K562 (cell line): ENCODE results near the gene CNTF. TPM values are rescaled to one million over a fixed set of nuclear protein-coding genes. Genes with fewer than 3 reads are reported as not detected.

Experiments
- ADNP ChIP-seq: fragments of 200-800 bp; sonication (Bioruptor generic); IDR thresholded peaks from 2 replicates; pipeline ENCODE4 v1.6.1; 2016; ENCODE audit warnings: missing genetic modification characterization, missing compliant biosample characterization
- CBX3 ChIP-seq, 2 experiments: IDR thresholded peaks; 1 replicate in 1 of 2; 2 replicates in 1 of 2; pipeline ENCODE4 v1.6.1; 2012; ENCODE audit warnings: inconsistent platforms in 2 of 2, low read length in 2 of 2, borderline replicate concordance in 1 of 2, control low read depth in 1 of 2
- CREB1 ChIP-seq, 2 experiments: sonication (generic) in 1 of 2; formaldehyde crosslinking in 1 of 2; IDR thresholded peaks; 2 replicates each; pipeline versions ENCODE4 v1.6.1 to v1.8.0; 2012 to 2022; ENCODE audit warnings: inconsistent platforms in 1 of 2, mild to moderate bottlenecking in 1 of 2, missing genetic modification reagents in 1 of 2, moderate library complexity in 1 of 2
- GTF2E2 ChIP-seq: fragments of 200-800 bp; sonication (Bioruptor generic); IDR thresholded peaks from 2 replicates; pipeline ENCODE4 v1.6.1; 2016; ENCODE audit warnings: missing genetic modification characterization, missing compliant biosample characterization
- HLTF ChIP-seq: fragments of 450-650 bp; IDR thresholded peaks from 2 replicates; pipeline ENCODE4 v1.6.1; 2016
- HNRNPLL ChIP-seq: fragments of 200-400 bp; formaldehyde crosslinking; IDR thresholded peaks from 2 replicates; pipeline ENCODE4 v1.6.1; 2017; ENCODE audit warnings: low read length, low read depth, mild to moderate bottlenecking; ENCODE audit not compliant: poor library complexity, severe bottlenecking
- IRF2 ChIP-seq: sonication (generic); formaldehyde crosslinking; IDR thresholded peaks from 2 replicates; pipeline ENCODE4 v1.8.1; 2022; ENCODE audit warnings: mild to moderate bottlenecking, missing genetic modification reagents
- MCM2 ChIP-seq: fragments of 450-650 bp; IDR thresholded peaks from 2 replicates; pipeline ENCODE4 v1.6.1; 2017; ENCODE audit warnings: low read depth, mild to moderate bottlenecking
- PHF21A ChIP-seq: fragments of 450-650 bp; IDR thresholded peaks from 2 replicates; pipeline ENCODE4 v1.6.1; 2017; ENCODE audit warnings: low read depth, borderline replicate concordance
- SIX5 ChIP-seq, 2 experiments: IDR thresholded peaks; 2 replicates each; pipeline ENCODE4 v1.6.1; 2011; ENCODE audit warnings: low read length in 2 of 2, borderline replicate concordance in 1 of 2, low read depth in 1 of 2, mild to moderate bottlenecking in 1 of 2, moderate library complexity in 1 of 2; ENCODE audit not compliant: insufficient read depth in 1 of 2
- U2AF1 ChIP-seq: fragments of 200-400 bp; formaldehyde crosslinking; optimal IDR thresholded peaks from 2 replicates; pipeline ENCODE3; 2017; ENCODE audit warnings: mild to moderate bottlenecking, low read depth, low read length, moderate library complexity
- WHSC1 ChIP-seq: IDR thresholded peaks from one replicate; pipeline ENCODE4 v1.6.1; 2012; ENCODE audit warnings: low read length, control low read depth, inconsistent platforms
- ZNF41 ChIP-seq: fragments of 250-450 bp; sonication (Bioruptor Pico); conservative IDR thresholded peaks from 2 replicates; pipeline ENCODE4 v1.4.0; 2020; ENCODE audit warnings: mild to moderate bottlenecking
- ZNF431 ChIP-seq: sonication (generic); formaldehyde crosslinking; IDR thresholded peaks from 2 replicates; pipeline ENCODE4 v1.8.0; 2022; ENCODE audit warnings: mild to moderate bottlenecking, missing genetic modification reagents
- ZNF695 ChIP-seq: fragments of 450-650 bp; formaldehyde crosslinking; IDR thresholded peaks from 2 replicates; pipeline ENCODE4 v1.4.0; 2020; ENCODE audit warnings: mild to moderate bottlenecking, moderate library complexity
- polyA plus RNA-seq, 8 experiments: library from polyadenylated mRNA; depleted of rRNA in 4 of 8; stranded (reverse) in 5 of 8; unstranded in 3 of 8; fragments of >200 nt; fragmentation: Nextera tagmentation in 2 of 8; fragmentation: Illumina TruSeq in 1 of 8; extraction: Ambion mirVana in 2 of 8; extraction: Trizol in 1 of 8; gene quantifications; 2 replicates each; pipeline versions ENCODE4 v1.2.1 to v1.2.3, GENCODE V29; 2011 to 2014; ENCODE audit warnings: inconsistent platforms in 1 of 8, missing spikeins in 1 of 8
- total RNA-seq, 7 experiments: library from RNA; depleted of rRNA in 6 of 7; stranded (reverse); fragments of >200 nt in 6 of 7; fragmentation: Illumina TruSeq in 2 of 7; extraction: Trizol in 2 of 7; gene quantifications; 2 replicates each; pipeline versions ENCODE4 v1.2.1 to v1.2.3, GENCODE V29; 2011 to 2021; ENCODE audit warnings: low replicate concordance in 1 of 7
- TF ChIP-seq, protein P1 (sequence below): fragments of 250-450 bp; sonication (Bioruptor Pico); IDR thresholded peaks from 2 replicates; pipeline ENCODE4 v1.9.0; 2021; ENCODE audit warnings: mild to moderate bottlenecking, inconsistent platforms
- TF ChIP-seq, protein P2 (sequence below): fragments of 450-650 bp; IDR thresholded peaks from 2 replicates; pipeline ENCODE4 v1.6.1; 2016; ENCODE audit warnings: antibody characterized with exemption
- TF ChIP-seq, protein P3 (sequence below): fragments of 250-450 bp; sonication (Bioruptor Pico); IDR thresholded peaks from 2 replicates; pipeline ENCODE4 v1.4.0; 2020; ENCODE audit warnings: mild to moderate bottlenecking, moderate library complexity

Gene CNTF
- total and polyA plus RNA-seq, 9 of the 15 experiments (the other 6 are each of a cell fraction or from before 2014, with no cell fraction given), result 0.17 to 5.0 (median 2.3) TPM

DNA sequence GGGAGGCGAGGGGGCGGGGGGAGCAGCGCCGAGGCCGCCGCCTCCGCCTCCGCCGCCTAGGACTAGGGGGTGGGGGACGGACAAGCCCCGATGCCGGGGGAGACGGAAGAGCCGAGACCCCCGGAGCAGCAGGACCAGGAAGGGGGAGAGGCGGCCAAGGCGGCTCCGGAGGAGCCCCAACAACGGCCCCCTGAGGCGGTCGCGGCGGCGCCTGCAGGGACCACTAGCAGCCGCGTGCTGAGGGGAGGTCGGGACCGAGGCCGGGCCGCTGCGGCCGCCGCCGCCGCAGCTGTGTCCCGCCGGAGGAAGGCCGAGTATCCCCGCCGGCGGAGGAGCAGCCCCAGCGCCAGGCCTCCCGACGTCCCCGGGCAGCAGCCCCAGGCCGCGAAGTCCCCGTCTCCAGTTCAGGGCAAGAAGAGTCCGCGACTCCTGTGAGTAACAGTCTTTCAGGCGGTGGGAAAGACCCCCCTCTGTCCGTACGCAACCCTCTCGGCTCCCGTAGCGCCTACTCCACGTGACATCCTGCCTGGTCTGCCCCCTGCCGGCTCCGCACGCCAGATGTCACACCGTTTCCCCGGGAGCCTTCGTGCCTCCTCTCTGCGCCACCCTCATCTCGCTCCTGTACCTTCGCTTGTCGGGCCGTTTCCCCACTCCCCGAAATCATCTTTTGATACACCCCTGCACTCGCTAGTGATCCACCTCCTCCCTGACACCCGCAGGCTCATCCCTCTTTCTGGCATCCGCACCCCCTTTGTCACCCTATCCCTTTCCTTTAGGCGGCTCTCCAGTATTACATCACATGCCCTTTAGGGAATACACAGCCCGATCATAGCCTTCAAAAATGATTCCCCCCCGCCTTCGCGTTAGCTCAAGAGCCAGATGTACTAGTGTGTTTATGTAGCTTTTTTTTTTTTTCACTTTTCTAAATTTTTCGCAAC is 43.0 kb upstream of the CNTF start (continued):
- TF ChIP-seq GTF2E2 (tag) (no peak), IRF2 (CRISPR knock-in tag) (no peak), ADNP (tag) (no peak), U2AF1 (no peak), ZNF41 (CRISPR knock-in tag) (no peak), WHSC1 (no peak), ZNF431 (peak; percentile 33; the same call in 1 of the 2 replicates), HLTF (peak; percentile 97), ZNF695 (CRISPR knock-in tag) (no peak), CBX3 (IDR thresholded peaks at IDR 0.05; ENCODE audit: borderline replicate concordance in 1 of 2, low read length in 2 of 2) (peak in 1 of 2 experiments; percentile 81; a peak in 1 of 3 replicates), PHF21A (peak; percentile 78), CREB1 (IDR thresholded peaks at IDR 0.05) (peak; percentile 39), CREB1 (CRISPR knock-in tag; IDR thresholded peaks at IDR 0.05) (peak; percentile 86), MCM2 (no peak), SIX5 (IDR thresholded peaks at IDR 0.05; ENCODE audit: borderline replicate concordance in 1 of 2, insufficient read depth in 1 of 2, low read depth in 1 of 2, low read length in 2 of 2) (no peak; a peak in 1 of 4 replicates), HNRNPLL (peak; percentile 62)
- TF ChIP-seq, protein P1, sequence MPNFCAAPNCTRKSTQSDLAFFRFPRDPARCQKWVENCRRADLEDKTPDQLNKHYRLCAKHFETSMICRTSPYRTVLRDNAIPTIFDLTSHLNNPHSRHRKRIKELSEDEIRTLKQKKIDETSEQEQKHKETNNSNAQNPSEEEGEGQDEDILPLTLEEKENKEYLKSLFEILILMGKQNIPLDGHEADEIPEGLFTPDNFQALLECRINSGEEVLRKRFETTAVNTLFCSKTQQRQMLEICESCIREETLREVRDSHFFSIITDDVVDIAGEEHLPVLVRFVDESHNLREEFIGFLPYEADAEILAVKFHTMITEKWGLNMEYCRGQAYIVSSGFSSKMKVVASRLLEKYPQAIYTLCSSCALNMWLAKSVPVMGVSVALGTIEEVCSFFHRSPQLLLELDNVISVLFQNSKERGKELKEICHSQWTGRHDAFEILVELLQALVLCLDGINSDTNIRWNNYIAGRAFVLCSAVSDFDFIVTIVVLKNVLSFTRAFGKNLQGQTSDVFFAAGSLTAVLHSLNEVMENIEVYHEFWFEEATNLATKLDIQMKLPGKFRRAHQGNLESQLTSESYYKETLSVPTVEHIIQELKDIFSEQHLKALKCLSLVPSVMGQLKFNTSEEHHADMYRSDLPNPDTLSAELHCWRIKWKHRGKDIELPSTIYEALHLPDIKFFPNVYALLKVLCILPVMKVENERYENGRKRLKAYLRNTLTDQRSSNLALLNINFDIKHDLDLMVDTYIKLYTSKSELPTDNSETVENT (CRISPR knock-in tag), result peak; percentile 49; the same call in 1 of the 2 replicates
- TF ChIP-seq, protein P2, sequence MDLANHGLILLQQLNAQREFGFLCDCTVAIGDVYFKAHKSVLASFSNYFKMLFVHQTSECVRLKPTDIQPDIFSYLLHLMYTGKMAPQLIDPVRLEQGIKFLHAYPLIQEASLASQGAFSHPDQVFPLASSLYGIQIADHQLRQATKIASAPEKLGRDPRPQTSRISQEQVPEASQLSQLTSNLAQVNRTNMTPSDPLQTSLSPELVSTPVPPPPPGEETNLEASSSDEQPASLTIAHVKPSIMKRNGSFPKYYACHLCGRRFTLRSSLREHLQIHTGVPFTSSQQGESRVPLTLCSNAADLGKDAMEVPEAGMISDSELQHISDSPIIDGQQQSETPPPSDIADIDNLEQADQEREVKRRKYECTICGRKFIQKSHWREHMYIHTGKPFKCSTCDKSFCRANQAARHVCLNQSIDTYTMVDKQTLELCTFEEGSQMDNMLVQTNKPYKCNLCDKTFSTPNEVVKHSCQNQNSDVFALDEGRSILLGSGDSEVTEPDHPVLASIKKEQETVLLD, result peak; percentile 86
- TF ChIP-seq, protein P3, sequence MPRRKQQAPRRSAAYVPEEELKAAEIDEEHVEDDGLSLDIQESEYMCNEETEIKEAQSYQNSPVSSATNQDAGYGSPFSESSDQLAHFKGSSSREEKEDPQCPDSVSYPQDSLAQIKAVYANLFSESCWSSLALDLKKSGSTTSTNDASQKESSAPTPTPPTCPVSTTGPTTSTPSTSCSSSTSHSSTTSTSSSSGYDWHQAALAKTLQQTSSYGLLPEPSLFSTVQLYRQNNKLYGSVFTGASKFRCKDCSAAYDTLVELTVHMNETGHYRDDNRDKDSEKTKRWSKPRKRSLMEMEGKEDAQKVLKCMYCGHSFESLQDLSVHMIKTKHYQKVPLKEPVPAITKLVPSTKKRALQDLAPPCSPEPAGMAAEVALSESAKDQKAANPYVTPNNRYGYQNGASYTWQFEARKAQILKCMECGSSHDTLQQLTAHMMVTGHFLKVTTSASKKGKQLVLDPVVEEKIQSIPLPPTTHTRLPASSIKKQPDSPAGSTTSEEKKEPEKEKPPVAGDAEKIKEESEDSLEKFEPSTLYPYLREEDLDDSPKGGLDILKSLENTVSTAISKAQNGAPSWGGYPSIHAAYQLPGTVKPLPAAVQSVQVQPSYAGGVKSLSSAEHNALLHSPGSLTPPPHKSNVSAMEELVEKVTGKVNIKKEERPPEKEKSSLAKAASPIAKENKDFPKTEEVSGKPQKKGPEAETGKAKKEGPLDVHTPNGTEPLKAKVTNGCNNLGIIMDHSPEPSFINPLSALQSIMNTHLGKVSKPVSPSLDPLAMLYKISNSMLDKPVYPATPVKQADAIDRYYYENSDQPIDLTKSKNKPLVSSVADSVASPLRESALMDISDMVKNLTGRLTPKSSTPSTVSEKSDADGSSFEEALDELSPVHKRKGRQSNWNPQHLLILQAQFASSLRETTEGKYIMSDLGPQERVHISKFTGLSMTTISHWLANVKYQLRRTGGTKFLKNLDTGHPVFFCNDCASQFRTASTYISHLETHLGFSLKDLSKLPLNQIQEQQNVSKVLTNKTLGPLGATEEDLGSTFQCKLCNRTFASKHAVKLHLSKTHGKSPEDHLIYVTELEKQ (CRISPR knock-in tag), result no peak
